HEK293 (cell line): ENCODE results near the gene RASEF.

ENCODE experiments used
- CTCF ChIA-PET: fragments of 350-600 bp; formaldehyde crosslinking; extraction: SDS; loops from one replicate; lab custom pipeline; 2021; ENCODE audit warnings: antibody characterized with exemption; lab: Yijun Ruan, JAX
- POLR2A ChIA-PET: fragments of 300-600 bp; formaldehyde crosslinking; extraction: SDS; loops from one replicate; lab custom pipeline; 2020; ENCODE audit warnings: antibody characterized with exemption, inconsistent platforms; lab: Yijun Ruan, JAX
- H3K27ac ChIP-seq: fragments of 200-500 bp; sonication (Bioruptor generic); 2 replicates; pipeline ENCODE4 v1.5.1; 2014; ENCODE audit warnings: low read depth, low read length, control low read depth, inconsistent platforms; ENCODE audit errors: extremely low read depth
- H3K36me3 ChIP-seq, 2 experiments: fragments of 200-500 bp in 1 of 2; sonication (Bioruptor generic) in 1 of 2; 1 replicate in 1 of 2; 2 replicates in 1 of 2; pipeline ENCODE4 v1.5.1; 2014 to 2017; ENCODE audit warnings: inconsistent platforms in 2 of 2, low read length in 2 of 2; ENCODE audit not compliant: control insufficient read depth in 2 of 2, insufficient read depth in 1 of 2
- H3K4me1 ChIP-seq: fragments of 200-500 bp; sonication (Bioruptor generic); 2 replicates; pipeline ENCODE4 v1.5.1; 2014; ENCODE audit warnings: mild to moderate bottlenecking, low read length, inconsistent platforms; ENCODE audit not compliant: control insufficient read depth, insufficient read depth
- H3K4me3 ChIP-seq: 2 replicates; pipeline ENCODE4 v1.5.1; 2011; ENCODE audit warnings: low read depth, mild to moderate bottlenecking, control low read depth, low read length, moderate library complexity
- H3K9me3 ChIP-seq: fragments of 200-500 bp; sonication (Bioruptor generic); 2 replicates; pipeline ENCODE4 v1.5.1; 2014; ENCODE audit warnings: low read depth, low read length, inconsistent platforms; ENCODE audit not compliant: control insufficient read depth, insufficient read depth
- EGR2 ChIP-seq: fragments of 450-650 bp; formaldehyde crosslinking; IDR thresholded peaks from 2 replicates; pipeline ENCODE4 v1.5.1; 2016; ENCODE audit warnings: low read depth, missing biosample characterization, missing genetic modification characterization
- GLI2 ChIP-seq: fragments of 450-650 bp; formaldehyde crosslinking; IDR thresholded peaks from 2 replicates; pipeline ENCODE4; 2017; ENCODE audit warnings: missing biosample characterization, missing genetic modification characterization, low read depth, borderline replicate concordance
- HOXA7 ChIP-seq: sonication (generic); formaldehyde crosslinking; IDR thresholded peaks from 2 replicates; pipeline ENCODE4 v1.8.1; 2022; ENCODE audit warnings: missing genetic modification reagents, borderline replicate concordance
- KLF9 ChIP-seq: fragments of 450-650 bp; formaldehyde crosslinking; IDR thresholded peaks from 2 replicates; pipeline ENCODE4 v1.5.1; 2016; ENCODE audit warnings: missing biosample characterization, missing genetic modification characterization, low read depth
- OSR2 ChIP-seq: fragments of 450-650 bp; formaldehyde crosslinking; IDR thresholded peaks from 2 replicates; pipeline ENCODE4 v1.5.1; 2016; ENCODE audit warnings: missing biosample characterization, missing genetic modification characterization
- ZNF202 ChIP-seq: fragments of 450-650 bp; formaldehyde crosslinking; IDR thresholded peaks from 2 replicates; pipeline ENCODE4 v1.5.1; 2016; ENCODE audit warnings: missing biosample characterization, missing genetic modification characterization, borderline replicate concordance
- ZNF221 ChIP-seq: fragments of 450-650 bp; formaldehyde crosslinking; IDR thresholded peaks from 2 replicates; pipeline ENCODE4 v1.5.1; 2017; ENCODE audit warnings: missing biosample characterization, missing genetic modification characterization, borderline replicate concordance
- ZNF24 ChIP-seq: fragments of 450-650 bp; formaldehyde crosslinking; IDR thresholded peaks from 2 replicates; pipeline ENCODE4 v1.5.1; 2016; ENCODE audit warnings: missing biosample characterization, missing genetic modification characterization
- ZNF248 ChIP-seq: fragments of 450-650 bp; formaldehyde crosslinking; IDR thresholded peaks from 2 replicates; pipeline ENCODE4 v1.5.1; 2017; ENCODE audit warnings: missing biosample characterization, missing genetic modification characterization
- ZNF391 ChIP-seq: fragments of 450-650 bp; formaldehyde crosslinking; IDR thresholded peaks from 2 replicates; pipeline ENCODE4 v1.5.1; 2016; ENCODE audit warnings: low read depth, missing biosample characterization, missing genetic modification characterization, borderline replicate concordance
- ZNF423 ChIP-seq: fragments of 450-650 bp; formaldehyde crosslinking; IDR thresholded peaks from 2 replicates; pipeline ENCODE4 v1.5.1; 2016; ENCODE audit warnings: missing biosample characterization, missing genetic modification characterization
- ZNF530 ChIP-seq: fragments of 450-650 bp; formaldehyde crosslinking; IDR thresholded peaks from 2 replicates; pipeline ENCODE4 v1.5.1; 2016; ENCODE audit warnings: low read depth, missing biosample characterization, missing genetic modification characterization
- ZNF776 ChIP-seq: fragments of 450-650 bp; formaldehyde crosslinking; IDR thresholded peaks from 2 replicates; pipeline ENCODE4 v1.5.0; 2017; ENCODE audit warnings: missing biosample characterization, missing genetic modification characterization, borderline replicate concordance
- ZNF792 ChIP-seq: fragments of 450-650 bp; formaldehyde crosslinking; IDR thresholded peaks from 2 replicates; pipeline ENCODE4 v1.5.1; 2016; ENCODE audit warnings: missing biosample characterization, missing genetic modification characterization
- TF ChIP-seq, protein P1 (sequence below): fragments of 450-650 bp; formaldehyde crosslinking; conservative IDR thresholded peaks from 2 replicates; pipeline ENCODE4 v1.5.1; 2016; ENCODE audit warnings: low read depth, missing biosample characterization, missing genetic modification characterization
- TF ChIP-seq, protein P2 (sequence below): fragments of 450-650 bp; formaldehyde crosslinking; IDR thresholded peaks from 2 replicates; pipeline ENCODE4 v1.5.0; 2017; ENCODE audit warnings: missing biosample characterization, missing genetic modification characterization, borderline replicate concordance
- TF ChIP-seq, protein P3 (sequence below): fragments of 450-650 bp; formaldehyde crosslinking; conservative IDR thresholded peaks from 2 replicates; pipeline ENCODE4 v1.5.1; 2016; ENCODE audit warnings: low read depth, missing biosample characterization, missing genetic modification characterization
- TF ChIP-seq, protein P4 (sequence below): fragments of 450-650 bp; formaldehyde crosslinking; IDR thresholded peaks from 2 replicates; pipeline ENCODE4; 2016; ENCODE audit warnings: missing biosample characterization, missing genetic modification characterization

RASEF gene

DNA sequence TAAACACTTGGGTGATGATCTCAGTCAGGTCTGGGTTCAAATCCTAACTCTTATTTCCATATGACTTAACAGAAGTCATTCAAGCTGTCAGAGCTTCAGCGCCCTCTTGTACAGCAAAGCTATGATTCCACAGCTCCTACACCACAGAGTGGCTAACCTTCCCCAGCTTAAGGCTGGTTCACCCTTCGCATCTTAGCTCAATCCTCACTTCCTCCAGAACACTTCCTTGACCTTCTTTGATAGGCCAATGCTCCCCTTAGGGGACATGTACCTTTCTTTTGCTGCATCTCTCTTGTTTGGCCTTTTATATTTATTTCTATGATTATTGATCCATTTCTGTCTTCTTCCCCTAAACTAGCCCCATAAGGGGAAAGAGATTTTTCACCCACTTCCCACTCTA, 57.0 kb downstream of the RASEF start:
- H3K4me1 ChIP-seq: no peaks in the 10 kb centered on the region
- H3K27ac ChIP-seq: no peak overlapping the region
- peaks cover 0 to 43% of the 10 kb centered on the region in 2 experiments; a peak in 1 of 3 replicates for H3K36me3 ChIP-seq
- ChIA-PET POLR2A (no interaction called here), CTCF (interaction anchor here (1.1 to 1.5 kb wide), 2 partner anchors 8 to 14 kb away, joined by 3 to 5 read pairs; no protein-coding TSS in a partner anchor)
- no peak overlapping the region for H3K4me3 ChIP-seq
- no peaks in the 10 kb centered on the region for H3K9me3 ChIP-seq
- no peak for TF ChIP-seq ZNF423
- no peak for TF ChIP-seq HOXA7 (CRISPR knock-in tag)
- TF ChIP-seq, protein P1, sequence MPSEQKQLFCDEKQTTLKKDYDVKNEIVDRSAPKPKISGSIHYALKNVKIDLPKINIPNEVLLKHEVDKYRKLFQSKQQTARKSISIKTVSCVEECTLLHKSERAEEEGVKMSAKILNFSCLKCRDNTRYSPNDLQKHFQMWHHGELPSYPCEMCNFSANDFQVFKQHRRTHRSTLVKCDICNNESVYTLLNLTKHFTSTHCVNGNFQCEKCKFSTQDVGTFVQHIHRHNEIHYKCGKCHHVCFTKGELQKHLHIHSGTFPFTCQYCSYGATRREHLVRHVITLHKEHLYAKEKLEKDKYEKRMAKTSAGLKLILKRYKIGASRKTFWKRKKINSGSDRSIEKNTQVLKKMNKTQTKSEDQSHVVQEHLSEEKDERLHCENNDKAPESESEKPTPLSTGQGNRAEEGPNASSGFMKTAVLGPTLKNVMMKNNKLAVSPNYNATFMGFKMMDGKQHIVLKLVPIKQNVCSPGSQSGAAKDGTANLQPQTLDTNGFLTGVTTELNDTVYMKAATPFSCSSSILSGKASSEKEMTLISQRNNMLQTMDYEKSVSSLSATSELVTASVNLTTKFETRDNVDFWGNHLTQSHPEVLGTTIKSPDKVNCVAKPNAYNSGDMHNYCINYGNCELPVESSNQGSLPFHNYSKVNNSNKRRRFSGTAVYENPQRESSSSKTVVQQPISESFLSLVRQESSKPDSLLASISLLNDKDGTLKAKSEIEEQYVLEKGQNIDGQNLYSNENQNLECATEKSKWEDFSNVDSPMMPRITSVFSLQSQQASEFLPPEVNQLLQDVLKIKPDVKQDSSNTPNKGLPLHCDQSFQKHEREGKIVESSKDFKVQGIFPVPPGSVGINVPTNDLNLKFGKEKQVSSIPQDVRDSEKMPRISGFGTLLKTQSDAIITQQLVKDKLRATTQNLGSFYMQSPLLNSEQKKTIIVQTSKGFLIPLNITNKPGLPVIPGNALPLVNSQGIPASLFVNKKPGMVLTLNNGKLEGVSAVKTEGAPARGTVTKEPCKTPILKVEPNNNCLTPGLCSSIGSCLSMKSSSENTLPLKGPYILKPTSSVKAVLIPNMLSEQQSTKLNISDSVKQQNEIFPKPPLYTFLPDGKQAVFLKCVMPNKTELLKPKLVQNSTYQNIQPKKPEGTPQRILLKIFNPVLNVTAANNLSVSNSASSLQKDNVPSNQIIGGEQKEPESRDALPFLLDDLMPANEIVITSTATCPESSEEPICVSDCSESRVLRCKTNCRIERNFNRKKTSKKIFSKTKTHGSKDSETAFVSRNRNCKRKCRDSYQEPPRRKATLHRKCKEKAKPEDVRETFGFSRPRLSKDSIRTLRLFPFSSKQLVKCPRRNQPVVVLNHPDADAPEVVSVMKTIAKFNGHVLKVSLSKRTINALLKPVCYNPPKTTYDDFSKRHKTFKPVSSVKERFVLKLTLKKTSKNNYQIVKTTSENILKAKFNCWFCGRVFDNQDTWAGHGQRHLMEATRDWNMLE: no peak
- TF ChIP-seq, protein P2, sequence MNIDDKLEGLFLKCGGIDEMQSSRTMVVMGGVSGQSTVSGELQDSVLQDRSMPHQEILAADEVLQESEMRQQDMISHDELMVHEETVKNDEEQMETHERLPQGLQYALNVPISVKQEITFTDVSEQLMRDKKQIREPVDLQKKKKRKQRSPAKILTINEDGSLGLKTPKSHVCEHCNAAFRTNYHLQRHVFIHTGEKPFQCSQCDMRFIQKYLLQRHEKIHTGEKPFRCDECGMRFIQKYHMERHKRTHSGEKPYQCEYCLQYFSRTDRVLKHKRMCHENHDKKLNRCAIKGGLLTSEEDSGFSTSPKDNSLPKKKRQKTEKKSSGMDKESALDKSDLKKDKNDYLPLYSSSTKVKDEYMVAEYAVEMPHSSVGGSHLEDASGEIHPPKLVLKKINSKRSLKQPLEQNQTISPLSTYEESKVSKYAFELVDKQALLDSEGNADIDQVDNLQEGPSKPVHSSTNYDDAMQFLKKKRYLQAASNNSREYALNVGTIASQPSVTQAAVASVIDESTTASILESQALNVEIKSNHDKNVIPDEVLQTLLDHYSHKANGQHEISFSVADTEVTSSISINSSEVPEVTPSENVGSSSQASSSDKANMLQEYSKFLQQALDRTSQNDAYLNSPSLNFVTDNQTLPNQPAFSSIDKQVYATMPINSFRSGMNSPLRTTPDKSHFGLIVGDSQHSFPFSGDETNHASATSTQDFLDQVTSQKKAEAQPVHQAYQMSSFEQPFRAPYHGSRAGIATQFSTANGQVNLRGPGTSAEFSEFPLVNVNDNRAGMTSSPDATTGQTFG (tag by site-specific recombination): no peak

DNA sequence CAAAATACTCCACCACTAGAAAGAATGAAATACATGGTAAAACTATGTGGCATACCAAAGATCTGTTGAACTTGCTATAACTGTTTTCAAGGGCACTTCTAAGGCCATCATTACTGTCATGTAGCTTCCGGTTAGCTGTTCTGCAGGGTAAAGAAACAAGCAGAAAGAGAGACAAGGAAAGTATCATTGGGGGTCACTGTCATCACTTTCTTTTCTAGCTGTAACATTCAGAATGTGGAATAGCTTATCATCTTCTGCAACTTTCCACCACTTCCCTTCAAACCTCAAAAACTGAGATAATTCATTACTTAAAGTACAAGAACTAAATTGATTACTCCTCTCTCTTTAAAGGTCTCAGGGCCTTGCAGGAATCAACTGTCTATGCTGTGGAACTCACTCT, 57.6 kb downstream of the RASEF start:
- no peak overlapping the region for H3K27ac ChIP-seq
- H3K4me3 ChIP-seq: no peak overlapping the region
- CTCF ChIA-PET: interaction anchor here (1.1 to 1.5 kb wide), 2 partner anchors 9 to 14 kb away, joined by 3 to 5 read pairs; no protein-coding TSS in a partner anchor
- H3K9me3 ChIP-seq: no peaks in the 10 kb centered on the region
- H3K4me1 ChIP-seq: no peaks in the 10 kb centered on the region
- TF ChIP-seq EGR2 (no peak), OSR2 (tag by site-specific recombination) (no peak), ZNF792 (tag by site-specific recombination) (no peak), ZNF24 (tag by site-specific recombination) (no peak), ZNF776 (tag by site-specific recombination) (no peak), HOXA7 (CRISPR knock-in tag) (no peak), ZNF391 (tag by site-specific recombination) (no peak), ZNF221 (tag by site-specific recombination) (no peak), ZNF202 (no peak), ZNF530 (tag by site-specific recombination) (no peak), KLF9 (tag by site-specific recombination) (no peak), ZNF248 (no peak), GLI2 (tag by site-specific recombination) (no peak)
- TF ChIP-seq, protein P3, sequence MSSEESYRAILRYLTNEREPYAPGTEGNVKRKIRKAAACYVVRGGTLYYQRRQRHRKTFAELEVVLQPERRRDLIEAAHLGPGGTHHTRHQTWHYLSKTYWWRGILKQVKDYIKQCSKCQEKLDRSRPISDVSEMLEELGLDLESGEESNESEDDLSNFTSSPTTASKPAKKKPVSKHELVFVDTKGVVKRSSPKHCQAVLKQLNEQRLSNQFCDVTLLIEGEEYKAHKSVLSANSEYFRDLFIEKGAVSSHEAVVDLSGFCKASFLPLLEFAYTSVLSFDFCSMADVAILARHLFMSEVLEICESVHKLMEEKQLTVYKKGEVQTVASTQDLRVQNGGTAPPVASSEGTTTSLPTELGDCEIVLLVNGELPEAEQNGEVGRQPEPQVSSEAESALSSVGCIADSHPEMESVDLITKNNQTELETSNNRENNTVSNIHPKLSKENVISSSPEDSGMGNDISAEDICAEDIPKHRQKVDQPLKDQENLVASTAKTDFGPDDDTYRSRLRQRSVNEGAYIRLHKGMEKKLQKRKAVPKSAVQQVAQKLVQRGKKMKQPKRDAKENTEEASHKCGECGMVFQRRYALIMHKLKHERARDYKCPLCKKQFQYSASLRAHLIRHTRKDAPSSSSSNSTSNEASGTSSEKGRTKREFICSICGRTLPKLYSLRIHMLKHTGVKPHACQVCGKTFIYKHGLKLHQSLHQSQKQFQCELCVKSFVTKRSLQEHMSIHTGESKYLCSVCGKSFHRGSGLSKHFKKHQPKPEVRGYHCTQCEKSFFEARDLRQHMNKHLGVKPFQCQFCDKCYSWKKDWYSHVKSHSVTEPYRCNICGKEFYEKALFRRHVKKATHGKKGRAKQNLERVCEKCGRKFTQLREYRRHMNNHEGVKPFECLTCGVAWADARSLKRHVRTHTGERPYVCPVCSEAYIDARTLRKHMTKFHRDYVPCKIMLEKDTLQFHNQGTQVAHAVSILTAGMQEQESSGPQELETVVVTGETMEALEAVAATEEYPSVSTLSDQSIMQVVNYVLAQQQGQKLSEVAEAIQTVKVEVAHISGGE: no peak
- TF ChIP-seq, protein P4, sequence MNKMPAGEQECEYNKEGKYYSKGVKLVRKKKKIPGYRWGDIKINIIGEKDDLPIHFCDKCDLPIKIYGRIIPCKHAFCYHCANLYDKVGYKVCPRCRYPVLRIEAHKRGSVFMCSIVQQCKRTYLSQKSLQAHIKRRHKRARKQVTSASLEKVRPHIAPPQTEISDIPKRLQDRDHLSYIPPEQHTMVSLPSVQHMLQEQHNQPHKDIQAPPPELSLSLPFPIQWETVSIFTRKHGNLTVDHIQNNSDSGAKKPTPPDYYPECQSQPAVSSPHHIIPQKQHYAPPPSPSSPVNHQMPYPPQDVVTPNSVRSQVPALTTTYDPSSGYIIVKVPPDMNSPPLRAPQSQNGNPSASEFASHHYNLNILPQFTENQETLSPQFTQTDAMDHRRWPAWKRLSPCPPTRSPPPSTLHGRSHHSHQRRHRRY (tag by site-specific recombination): no peak
- POLR2A ChIA-PET: no interaction called here
- peaks cover 0 to 46% of the 10 kb centered on the region in 2 experiments; a peak in 1 of 3 replicates for H3K36me3 ChIP-seq
